ENCODE data around the gene MME.
A peak's percentile ranks its signal among the peaks of the same experiment; 100 is the strongest.

The MME gene

GRCh38 chr3:155218462-155218861 lies 138.3 kb downstream of the MME start:
- DNase-seq (ENCODE audit: extremely low read depth, low read depth) = no peak
- TF ChIP-seq CTCF (IDR thresholded peaks at IDR 0.05; ENCODE audit: low read depth, low read length) = no peak

- TF ChIP-seq CTCF (IDR thresholded peaks at IDR 0.05; ENCODE audit: low read depth, low read length) = no peak
- no peak for DNase-seq (ENCODE audit: extremely low read depth, low read depth)
These were observed 139.0 kb downstream of the MME start for GRCh38 chr3:155219106-155219505.

GRCh38 chr3:155225417-155225816 lies 145.3 kb downstream of the MME start:
- no peak for DNase-seq (ENCODE audit: extremely low read depth, low read depth)
- TF ChIP-seq CTCF (IDR thresholded peaks at IDR 0.05; ENCODE audit: low read depth, low read length) = no peak

GRCh38 chr3:155227141-155227540 lies 147.0 kb downstream of the MME start:
- DNase-seq (ENCODE audit: extremely low read depth, low read depth) = peak; percentile 44
- no peak for TF ChIP-seq CTCF (IDR thresholded peaks at IDR 0.05; ENCODE audit: low read depth, low read length)

- no peak for TF ChIP-seq CTCF (IDR thresholded peaks at IDR 0.05; ENCODE audit: low read depth, low read length)
These were observed 148.6 kb downstream of the MME start for GRCh38 chr3:155228676-155229075.

GRCh38 chr3:155229086-155229485 lies 149.0 kb downstream of the MME start:
- no peak for TF ChIP-seq CTCF (IDR thresholded peaks at IDR 0.05; ENCODE audit: low read depth, low read length)
- no peak for DNase-seq (ENCODE audit: extremely low read depth, low read depth)

More at GRCh38 chr3:155228676-155229075, 148.6 kb downstream of the MME start:
- DNase-seq (ENCODE audit: extremely low read depth, low read depth) = no peak

- peak; percentile 44 for DNase-seq (ENCODE audit: extremely low read depth, low read depth)
- no peak for TF ChIP-seq CTCF (IDR thresholded peaks at IDR 0.05; ENCODE audit: low read depth, low read length)
These were observed 150.3 kb downstream of the MME start for GRCh38 chr3:155230382-155230781.

Data from AG09319 (cell line).